GM19438 (cell line): ENCODE results near the gene DUSP2.

ENCODE experiments used
- ATAC-seq: cut with Tn5 transposase; IDR thresholded peaks from one replicate; pipeline ENCODE4 v1.9.1; 2021; ENCODE audit warnings: low read depth; ENCODE audit not compliant: unreplicated experiment

Gene DUSP2

DNA sequence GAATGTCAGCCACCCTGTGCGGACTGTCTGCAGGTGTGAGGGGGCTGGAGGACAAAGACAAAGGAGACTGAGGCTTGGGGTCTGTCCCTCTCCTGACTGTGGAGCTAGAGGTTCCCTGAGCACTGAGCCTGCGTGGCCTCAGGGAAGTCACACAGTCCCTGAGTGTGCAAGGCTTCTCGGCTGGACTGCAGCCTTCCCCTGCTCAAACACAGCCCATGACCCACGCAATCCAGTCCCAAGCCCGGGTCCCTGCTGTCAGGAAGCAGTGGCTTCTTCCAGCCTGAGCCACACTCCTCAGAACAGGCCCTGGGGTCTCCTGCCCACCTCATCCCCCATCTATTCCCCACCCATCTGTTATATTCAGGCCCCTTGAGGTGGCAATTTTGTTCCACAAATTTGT lies 9.6 kb downstream of the DUSP2 start:
- ATAC-seq, result no peak

DNA sequence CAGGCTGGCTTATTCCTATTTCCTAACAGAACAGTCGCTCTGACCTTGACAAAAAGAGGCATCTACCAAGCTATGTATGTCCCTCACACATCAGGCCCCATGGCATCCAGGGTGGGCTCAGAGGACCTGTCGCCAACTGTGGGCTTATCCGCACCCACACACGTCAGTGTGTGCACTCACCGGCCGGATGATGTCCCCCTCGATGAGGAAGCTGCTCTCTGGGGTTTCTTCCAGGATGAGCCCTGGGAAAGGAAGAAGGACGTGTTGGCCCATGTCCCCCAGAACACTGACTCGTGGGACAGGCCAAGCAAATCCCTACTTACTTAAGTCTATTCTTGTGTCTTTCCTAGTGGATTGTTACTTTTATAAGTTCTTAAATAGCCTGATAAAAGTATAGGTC lies 10.1 kb downstream of the DUSP2 start:
- no peak for ATAC-seq

DNA sequence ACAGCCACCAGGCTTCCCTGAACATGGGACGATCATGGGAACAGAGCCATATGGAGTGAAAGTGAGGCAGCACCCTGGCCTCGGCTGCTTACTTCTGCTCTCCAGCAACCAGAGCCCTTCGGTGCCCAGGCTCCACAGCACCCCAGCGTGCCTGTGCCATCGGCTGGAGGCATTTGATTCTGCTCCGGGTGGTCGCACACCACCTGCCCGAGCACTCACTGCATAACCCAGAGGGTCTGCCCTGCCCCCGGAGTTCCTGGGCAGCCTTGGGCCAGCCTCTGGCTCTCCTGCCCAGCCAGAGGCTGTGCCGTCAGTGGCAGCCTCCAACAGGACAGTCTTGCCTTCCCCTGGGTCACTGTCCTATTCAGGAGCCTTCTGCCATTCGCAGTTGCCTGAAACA lies 10.8 kb downstream of the DUSP2 start:
- no peak for ATAC-seq

DNA sequence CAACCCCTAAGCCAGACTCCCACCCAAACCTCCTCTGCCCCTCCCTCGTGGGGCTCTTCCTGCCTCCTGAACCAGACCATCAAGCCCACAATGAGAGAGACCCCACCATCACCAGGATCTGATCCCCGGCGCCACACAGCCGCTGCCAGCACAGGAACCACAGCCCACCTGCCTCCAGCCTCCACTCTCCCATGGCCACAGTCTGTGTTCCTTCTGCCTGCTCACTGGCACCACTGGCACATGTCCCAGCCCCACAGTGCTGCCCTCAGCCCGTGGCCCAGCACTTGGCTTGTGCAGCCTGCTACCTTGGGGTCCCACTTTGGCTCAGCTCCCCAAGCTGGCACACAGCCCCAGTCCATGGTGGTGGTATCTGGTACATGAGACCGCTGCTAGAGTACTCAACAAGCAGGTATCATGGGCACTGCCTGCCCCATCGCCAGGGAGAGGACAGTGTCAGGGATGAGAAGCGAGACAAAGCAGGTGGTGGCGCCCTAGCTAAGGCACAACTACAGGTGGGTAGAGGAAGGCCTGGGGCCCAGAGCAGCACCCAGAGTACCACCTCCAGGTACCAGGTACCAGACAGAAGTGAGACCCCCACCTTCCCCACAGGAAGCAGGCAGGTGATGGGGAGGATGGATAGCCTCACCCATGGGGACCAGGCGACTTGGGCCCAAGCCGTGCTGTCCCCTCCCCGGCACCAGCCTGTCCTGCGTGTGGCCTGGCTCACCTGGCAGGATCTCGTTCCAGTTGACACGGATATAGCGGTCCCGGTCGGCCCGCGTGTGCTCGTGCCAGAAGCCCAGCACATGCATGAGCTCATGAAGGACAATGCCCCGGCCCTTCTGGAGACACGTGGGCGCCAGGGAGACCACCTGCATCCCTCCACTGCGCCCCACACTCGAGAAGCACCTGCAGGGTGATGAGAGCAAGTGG lies 13.2 kb downstream of the DUSP2 start:
- no peak for ATAC-seq

DNA sequence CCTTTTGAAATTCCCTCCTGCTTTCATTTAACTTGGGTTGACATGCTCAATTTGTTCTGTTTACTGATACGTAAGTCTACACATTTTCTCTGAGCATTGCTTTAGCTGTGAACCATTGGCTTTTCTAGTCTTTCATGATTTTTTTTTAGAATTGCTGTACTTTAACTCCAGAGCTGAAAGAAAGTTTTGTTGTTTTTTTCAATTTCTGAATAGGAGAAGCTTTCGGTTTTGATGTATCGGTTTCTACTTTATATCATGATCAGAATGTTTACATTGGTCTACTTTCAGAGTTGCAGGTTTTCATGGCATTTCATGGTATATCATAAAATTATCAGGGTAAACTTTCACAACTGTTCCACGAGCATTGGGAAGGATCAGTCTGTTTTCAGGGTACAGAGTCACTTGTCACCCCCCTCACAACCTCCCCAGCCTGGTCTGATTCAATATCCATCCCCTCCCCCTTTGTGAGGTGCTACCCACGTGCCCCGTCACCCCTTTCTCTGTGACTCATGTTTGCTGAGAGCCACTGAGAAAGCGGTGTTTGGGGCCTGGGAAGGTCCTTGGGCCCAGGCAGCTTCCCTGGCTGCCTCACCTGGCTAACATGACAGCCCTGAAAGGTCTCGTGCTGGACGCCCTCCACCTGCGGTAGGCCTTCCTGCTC lies 14.0 kb downstream of the DUSP2 start:
- no peak for ATAC-seq

DNA sequence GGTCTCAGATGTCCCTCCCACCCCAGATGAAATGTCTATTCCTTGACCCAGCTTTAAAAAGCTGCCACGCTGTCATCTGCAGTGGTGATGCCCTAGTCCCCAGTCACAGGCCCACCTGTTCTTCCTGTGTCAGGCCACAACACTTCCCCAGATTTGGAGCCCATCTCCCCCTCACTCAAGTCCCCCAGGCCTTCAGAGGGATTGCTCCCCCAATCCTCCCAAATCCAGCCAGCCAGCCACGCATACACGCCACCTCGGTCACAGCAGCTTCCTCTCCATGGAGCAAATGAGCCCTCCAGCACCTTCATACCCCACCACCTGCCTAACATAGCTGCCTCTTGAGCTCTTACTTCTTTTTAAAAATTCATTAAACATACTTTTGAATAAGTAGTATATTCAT lies 14.8 kb downstream of the DUSP2 start:
- ATAC-seq, result no peak

DNA sequence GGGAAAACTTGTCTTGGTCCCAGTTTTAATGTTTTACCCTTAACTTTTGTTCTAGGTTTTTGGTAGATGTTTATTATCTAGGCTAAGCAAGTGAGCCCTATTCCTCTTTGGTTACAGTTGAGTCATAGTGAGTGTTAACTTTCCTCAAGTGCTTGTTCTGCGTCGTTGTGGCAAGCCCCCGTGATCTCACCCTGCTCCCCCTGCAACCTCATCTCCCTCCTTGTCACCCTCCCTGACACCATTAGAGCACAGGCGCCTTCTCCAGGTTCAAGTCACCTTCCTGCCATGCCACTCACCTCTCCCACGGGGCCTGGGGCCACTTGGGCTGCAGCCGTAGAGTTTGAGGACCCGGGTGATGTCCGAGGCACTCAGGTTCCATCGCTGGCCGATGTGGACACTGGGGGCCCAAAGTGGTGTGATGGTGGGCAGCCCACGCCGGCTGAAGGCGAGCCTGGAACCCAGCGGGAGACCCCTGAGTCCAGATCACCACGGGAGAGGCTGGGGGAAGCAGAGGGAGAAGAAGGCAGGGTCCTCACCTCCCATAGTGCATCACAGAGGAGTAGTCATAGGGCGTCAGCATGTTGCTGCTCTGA lies 15.6 kb downstream of the DUSP2 start:
- ATAC-seq, result no peak

DNA sequence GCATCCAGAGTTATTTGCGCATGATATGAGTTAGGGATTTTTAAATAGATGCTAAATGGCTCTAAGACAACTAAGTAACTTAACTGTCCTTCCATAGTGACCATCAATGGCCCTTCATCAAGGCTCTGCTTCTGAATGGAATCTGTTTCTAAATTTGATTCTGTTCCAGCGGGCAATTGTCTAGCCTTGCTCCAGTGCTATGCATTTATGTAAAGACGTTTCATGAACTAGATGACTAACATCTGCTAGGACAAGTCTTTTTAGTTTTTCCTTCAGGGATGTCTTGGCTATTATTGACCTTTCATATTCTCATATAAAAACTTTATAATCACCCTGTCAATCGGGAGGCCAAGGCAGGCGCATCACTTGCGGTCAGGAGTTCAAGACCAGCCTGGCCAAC lies 16.8 kb downstream of the DUSP2 start:
- ATAC-seq, result no peak

DNA sequence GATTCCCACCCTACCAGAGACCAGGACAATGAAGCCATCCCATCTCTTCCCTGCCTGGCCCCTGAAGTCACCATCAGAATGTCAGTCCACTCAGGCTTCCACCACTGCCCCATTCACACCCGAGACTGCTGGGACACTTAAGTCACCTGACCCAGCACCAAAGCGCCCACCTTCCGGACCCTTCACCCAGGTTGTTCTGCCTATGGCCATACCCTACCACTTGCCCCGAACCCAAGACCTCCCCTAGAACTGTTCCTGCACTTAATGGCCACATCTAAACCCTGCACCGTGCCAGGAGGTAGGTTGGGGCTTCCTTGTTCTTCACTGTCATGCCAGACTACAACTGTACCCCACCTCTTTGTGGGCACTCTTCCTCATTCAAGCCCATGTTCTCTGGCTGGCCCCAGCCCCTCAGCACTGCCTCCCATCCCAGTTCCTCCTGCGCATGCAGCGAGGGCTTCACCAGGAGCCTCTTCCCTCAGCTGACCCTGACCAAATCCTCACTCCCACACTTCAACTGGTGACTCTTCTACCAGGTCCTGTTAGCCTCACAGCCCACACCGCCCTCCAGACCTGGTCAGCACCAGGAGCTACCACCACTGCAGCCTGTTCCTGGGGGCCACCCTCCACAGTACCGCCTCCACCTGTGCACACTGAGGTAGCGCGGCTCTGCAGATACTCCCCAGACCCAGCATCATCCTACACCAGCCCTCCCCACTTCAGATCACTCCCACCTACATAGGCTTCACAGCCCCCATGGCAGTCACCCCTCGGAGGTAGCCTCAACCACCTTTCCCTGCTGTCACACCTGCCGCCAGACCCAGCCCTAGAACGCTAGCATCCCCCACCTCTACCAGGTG lies 20.6 kb downstream of the DUSP2 start:
- no peak for ATAC-seq

DNA sequence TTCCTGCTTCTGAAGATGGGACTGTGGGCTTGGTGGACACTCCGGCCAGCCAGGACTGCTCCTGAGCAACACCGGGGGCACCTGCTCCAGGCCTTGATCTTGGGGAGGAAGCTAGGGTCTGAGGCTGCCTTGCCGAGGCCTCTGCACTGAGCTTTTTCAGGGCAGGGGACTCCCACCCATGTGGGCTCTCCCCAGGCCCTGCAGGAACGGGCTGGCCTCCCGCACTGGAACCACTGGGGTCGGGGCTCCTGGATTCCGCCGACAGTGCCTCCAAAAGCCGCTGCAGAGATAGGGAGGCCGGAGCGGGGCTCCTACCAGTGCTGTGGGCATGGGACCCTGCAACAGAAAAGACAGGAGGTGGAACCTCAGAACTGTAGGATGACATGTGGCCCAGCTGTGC lies 21.3 kb downstream of the DUSP2 start:
- no peak for ATAC-seq

DNA sequence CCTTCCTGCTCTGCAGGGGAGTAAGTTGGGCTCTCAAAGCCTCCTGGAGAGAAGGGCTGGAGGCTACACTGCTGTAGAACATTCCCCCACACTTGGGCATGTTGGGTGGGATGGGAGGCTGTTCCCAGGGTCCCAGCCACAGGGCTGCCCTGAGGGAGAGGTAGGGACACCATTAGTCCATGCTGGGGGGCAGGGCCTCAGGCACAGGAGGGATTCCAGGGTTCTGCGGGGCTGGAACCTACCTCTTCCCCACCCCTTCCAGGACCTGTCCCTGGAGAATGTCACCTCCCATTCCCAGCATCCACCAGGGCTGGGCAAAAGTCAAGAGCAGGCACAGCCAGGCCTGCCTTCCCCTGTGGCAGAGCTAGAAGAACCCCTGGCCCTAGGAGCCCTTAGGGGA lies 21.9 kb downstream of the DUSP2 start:
- no peak for ATAC-seq

DNA sequence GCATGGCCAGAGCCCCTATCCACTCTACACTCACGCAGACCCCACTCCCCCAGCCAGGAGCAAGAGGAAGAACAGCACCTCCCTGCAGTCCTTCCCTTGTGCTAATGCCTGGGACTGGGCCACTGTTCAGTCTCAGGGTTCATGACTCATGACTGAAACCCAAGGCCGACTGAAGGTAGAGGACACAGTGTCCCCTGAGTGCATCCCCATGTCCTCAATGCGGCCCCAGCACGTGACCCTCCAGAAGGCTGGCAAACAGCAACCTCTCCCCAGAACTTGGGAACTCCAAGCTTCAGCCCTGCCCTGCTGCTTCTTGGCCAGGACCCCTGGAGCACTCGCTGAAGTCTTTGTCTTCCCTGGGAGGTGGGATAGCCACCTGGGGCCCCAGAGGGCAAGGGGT lies 22.8 kb downstream of the DUSP2 start:
- no peak for ATAC-seq

DNA sequence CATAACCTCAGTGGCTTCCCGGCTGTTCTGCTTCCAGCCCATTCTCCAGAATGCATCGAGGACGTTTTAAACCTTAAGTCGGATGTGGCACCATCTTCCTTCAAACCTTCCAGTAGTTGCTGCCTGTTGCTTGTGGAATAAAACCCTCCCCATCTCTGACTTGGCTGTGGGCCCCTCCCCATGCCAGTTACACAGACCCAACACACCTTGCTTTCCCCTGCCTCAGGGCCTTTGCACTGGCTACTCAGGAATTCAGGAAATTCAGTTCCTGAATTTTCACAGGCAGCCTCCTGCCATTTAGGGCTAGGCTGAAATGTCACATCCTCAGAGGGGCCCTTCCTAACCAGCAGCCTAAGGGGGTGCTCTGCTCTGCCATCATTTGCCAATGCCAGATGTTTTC lies 23.8 kb downstream of the DUSP2 start:
- ATAC-seq, result no peak

DNA sequence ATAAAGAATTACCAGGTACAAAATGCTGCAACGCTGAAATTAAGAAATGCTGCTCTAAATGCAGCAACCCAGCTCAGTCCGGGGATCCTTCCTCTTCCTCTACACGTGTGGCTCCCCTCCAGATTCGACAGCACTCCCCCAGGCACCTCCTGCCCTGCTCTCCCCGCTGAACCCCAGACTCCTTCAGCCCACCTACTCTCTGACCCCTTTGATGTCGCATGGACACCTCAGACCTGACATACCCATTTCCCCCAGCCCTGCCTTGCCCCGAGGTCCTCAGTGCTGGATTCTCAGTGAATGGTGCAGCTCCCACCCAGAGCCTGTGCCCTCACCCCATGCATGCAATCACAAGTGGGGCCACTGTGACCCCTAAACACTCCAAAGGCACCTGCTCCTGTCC lies 24.2 kb downstream of the DUSP2 start:
- no peak for ATAC-seq

DNA sequence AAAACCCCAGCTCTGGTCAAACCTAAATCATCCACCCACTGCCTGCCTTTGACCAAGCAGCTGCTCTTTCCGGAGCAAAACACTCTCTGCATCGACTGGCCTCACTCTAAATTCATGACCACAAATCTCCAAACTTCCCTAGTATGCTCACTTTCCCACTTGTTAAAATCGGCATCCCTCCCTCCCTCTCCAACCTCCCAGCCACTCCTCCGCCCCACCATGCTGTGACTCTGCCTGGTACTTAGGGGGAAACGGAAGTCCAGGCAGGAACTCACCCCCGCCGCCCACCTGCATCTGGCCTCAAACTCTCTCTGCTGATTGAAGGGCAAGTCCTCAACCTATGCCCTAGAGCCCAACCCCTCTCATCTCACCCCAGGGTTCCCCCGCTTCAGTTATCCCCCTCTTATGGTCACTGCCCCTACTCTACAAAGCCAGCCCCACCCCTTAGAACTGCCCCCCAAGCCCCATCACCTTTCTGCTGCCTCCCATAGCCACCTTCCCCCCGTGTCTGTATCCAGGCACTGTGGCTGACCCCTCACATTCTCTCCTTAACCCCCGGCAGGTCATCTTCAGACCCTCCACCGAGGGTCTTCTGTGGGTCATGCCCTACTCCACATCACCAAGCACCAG lies 25.0 kb downstream of the DUSP2 start:
- no peak for ATAC-seq

DNA sequence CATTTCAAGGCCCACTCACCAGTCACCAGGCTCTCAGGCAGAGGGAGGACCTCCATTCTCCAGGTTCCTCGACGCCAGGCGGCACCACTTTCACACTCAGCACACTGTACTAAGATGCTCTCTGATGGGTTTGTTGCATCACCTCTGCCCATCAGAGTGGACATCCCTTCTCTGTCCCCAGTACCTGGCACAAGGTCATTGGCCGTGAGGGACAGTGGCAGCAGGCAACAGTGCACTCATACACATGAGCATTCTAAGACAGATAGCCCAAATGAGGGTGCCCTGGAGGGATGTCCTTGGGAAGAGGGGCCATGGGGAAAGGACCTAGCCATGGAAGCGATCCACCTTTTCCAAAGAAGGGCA lies 25.9 kb downstream of the DUSP2 start:
- ATAC-seq, result no peak

DNA sequence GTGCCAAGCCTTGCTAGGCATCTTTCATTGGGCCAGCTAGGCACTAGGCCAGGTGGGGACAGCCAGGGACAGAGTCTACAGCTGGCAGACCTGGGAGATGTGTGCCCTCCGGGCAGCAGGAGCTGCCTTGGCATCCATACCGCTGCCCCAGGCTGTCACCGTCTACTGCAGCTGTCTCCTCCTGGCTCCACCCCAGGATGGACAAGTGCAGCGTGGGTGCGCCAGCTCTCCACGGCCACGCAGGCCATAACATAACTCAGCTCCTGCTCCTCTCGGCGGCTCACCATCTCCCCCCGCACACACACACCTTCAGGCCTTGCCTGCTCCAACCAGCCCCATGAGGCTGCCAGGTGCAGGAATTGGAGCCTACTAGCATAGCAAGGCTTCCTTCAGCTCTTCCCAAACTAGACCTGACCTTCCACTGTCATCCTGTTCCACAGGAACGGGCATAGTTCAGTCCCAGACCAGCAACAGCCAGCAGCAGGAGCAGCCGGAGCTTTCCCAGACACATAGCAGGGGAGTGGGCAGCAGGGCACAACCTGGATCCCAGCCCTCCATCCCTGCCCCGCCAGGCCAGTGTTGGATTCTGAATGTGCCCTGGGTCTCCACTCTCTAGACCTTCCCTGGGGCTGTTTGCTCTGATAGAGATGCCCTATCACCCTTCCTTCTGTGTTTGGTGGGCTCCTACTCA lies 26.4 kb downstream of the DUSP2 start:
- ATAC-seq, result no peak

DNA sequence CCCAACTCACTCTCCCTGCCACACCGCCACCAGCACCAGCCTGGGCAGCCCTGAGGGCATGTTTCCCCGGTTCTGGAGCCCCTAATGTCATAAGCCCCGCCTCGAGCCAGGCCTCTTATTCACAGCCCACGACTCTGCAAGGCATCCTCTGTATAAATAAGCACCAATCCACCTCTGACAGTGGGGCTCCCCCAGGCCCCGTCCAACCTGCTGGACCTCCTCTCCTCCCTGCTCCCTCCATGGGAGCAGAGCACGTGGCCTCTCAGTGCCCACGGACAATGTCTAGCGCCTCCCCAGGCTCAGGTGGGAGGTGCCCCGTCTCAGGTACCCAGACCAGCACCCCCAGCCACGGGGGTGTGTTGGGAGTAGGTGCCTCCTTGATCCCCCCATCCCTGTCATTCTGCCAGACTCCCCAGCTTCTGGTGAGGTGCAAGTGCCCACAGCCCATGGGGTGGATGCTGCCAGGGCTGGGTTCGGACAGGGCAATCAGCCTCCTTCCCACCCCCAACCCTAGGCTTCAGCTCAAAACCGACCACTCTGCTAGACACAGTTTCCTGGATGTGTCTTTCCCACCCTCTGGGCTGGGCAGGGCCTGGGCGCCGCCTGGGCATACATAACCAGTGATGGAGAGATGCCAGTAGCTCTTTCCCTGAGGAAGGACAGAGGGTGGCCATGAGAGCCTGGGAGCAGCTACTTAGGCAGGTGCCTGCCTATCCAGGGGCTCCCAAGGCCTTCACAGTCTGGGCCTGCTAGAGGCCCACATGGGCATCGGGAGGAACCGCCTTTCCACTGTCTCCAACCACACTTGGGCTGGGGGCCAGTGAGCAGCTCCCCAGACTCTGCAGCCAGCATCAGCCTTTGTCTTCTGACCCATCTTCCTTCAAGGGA lies 27.3 kb downstream of the DUSP2 start:
- ATAC-seq, result no peak
